Heart left ventricle (tissue), 16 donors: ENCODE measurements around the gene HBB. TPM values are rescaled to one million over a fixed set of nuclear protein-coding genes. Genes with fewer than 3 reads are reported as not detected.

Experiments used
- ATAC-seq, 4 donors: fragments of 200-7000 bp; cut with Tn5 transposase; one replicate each; pipeline ENCODE4 v1.9.1; 2020 to 2022; ENCODE audit warnings: moderate library complexity in 4 of 4, mild to moderate bottlenecking in 3 of 4, moderate number of reproducible peaks in 1 of 4
- DNase-seq, 5 donors: peaks; one replicate each; pipeline ENCODE4 v3.0.0-alpha.2; 2020
- H3K27ac ChIP-seq, 12 donors: fragments of 200-600 bp; sonication (generic) in 4 of 12; one replicate each; pipeline versions ENCODE4 v1.5.0 to v1.8.0; 2016 to 2022; ENCODE audit warnings: mild to moderate bottlenecking in 2 of 12
- H3K27me3 ChIP-seq, 9 donors: fragments of 200-600 bp; sonication (generic) in 2 of 9; one replicate each; pipeline versions ENCODE4 v1.5.1 to v1.8.0; 2016 to 2022; ENCODE audit warnings: mild to moderate bottlenecking in 3 of 9
- H3K36me3 ChIP-seq, 9 donors: fragments of 200-600 bp; sonication (generic) in 2 of 9; one replicate each; pipeline versions ENCODE4 v1.5.0 to v1.8.0; 2018 to 2022; ENCODE audit warnings: mild to moderate bottlenecking in 2 of 9
- H3K4me1 ChIP-seq, 12 donors: fragments of 200-600 bp; sonication (generic) in 4 of 12; one replicate each; pipeline versions ENCODE4 v1.5.0 to v1.8.0; 2016 to 2022; ENCODE audit warnings: mild to moderate bottlenecking in 3 of 12
- H3K4me3 ChIP-seq, 12 donors: fragments of 200-600 bp; sonication (generic) in 4 of 12; one replicate each; pipeline versions ENCODE4 v1.5.0 to v1.8.0; 2017 to 2022; ENCODE audit warnings: mild to moderate bottlenecking in 9 of 12, moderate library complexity in 4 of 12
- H3K9me3 ChIP-seq, 12 donors: fragments of 200-600 bp; sonication (generic) in 4 of 12; one replicate each; pipeline versions ENCODE4 v1.5.0 to v1.8.0; 2016 to 2022; ENCODE audit warnings: mild to moderate bottlenecking in 1 of 12
- POLR2A ChIP-seq, 2 donors: fragments of 450-650 bp; IDR thresholded peaks; one replicate each; pipeline ENCODE4 v1.6.1; 2017; ENCODE audit warnings: antibody characterized with exemption in 2 of 2, mild to moderate bottlenecking in 2 of 2, moderate library complexity in 2 of 2
- WGBS, 4 donors: extraction: QIAGEN DNeasy Blood & Tissue Kit in 2 of 4; methylation state at CpG; one replicate each; pipeline versions ENCODE4 v1.1.5 to v1.1.7; 2013 to 2018; 5-methylcytosine and 5-hydroxymethylcytosine counted together
- intact Hi-C, 10 donors: fragments of 100-400 bp; cut with DNase I; formaldehyde crosslinking; loops; one replicate each; pipeline versions ENCODE4 v1.11.1 to v1.14.2; 2022
- long read RNA-seq, 3 donors: library from polyadenylated mRNA; unstranded; transcript quantifications; one replicate each; pipeline ENCODE4 v2.0.0, GENCODE V29; 2020 to 2021
- polyA plus RNA-seq, 2 donors: library from polyadenylated mRNA; stranded (reverse); fragments of 200-250 nt; gene quantifications; one replicate each; pipeline ENCODE4 v1.2.3, GENCODE V29; 2013
- total RNA-seq, 9 donors: library from RNA; depleted of rRNA in 2 of 9; stranded (reverse); fragments of >200 nt in 2 of 9; fragmentation: NEBNext Ultra II Directional in 3 of 9; extraction: Animal tissue kit (Norgen Biotek cat#: 25700) in 3 of 9; gene quantifications; one replicate each; pipeline versions ENCODE4 v1.1.0 to v1.2.4, GENCODE V29; 2016 to 2023
- TF ChIP-seq, protein P1 (sequence below), 12 donors: fragments of 200-600 bp; sonication (generic) in 4 of 12; IDR thresholded peaks; one replicate each; pipeline versions ENCODE4 v1.5.0 to v1.8.0; 2018 to 2022; ENCODE audit warnings: antibody characterized with exemption in 12 of 12, mild to moderate bottlenecking in 5 of 12
- donor health status: ischemic (EF 13 %, LVEDD 7.1; RV severe dilation, severe dysfunction).
- donor health status: healthy with polysubstance abuse.
- donor health status: DM: no; HTN: yes; CAD: no.
- donor health status: DM: no; HTN: no; CAD: no.
- donor health status: ischemic (EF 25% LVEDD 6.9; RV normal size, moderate dysfunction).
- donor health status: ischemic (EF 25% LVEDD 5.7; RV mildly dilated, moderate dysfunction).
- donor health status: healthy.
- donor health status: DM: yes; HTN: yes; CAD: no.
- donor health status: ischemic (EF 35%, LVEDD 5.7; RV mildly dilated, moderate dysfunction).
- donor health status: nonischemic (EF 11% LVEDD 7.7; RV severe dilation, severe dysfunction).
- donor health status: DM: yes; HTN: yes; CAD: no.
- donor health status: PGD.
- donor health status: ischemic (EF 29% LVEDD 5.4; RV normal size, mild dysfunction).
- donor health status: nonischemic (EF 23%, LVEDD 6.1; RV moderate dilation, normal function).

HBB gene
- total RNA-seq (1,000 to 10,000 TPM in 1 of 9 donors, 100 to 1,000 TPM in 8; 123 to 1,223 (median 316) TPM), polyA plus RNA-seq (10 to 100 TPM in 1 of 2 donors, 1 to 10 TPM in 1; 1.1 to 53.3 TPM)
- long read RNA-seq, donor 1, transcript HBB-201 (3 exons, 628 nt), result major isoform, 18 of 20 reads
- long read RNA-seq, donor 1, partial matches to known transcripts, result 0 of 20 reads
- long read RNA-seq, donor 1, other reads (novel, unspliced or antisense), result 0 of 20 reads
- long read RNA-seq, donor 2, transcript HBB-201 (3 exons, 628 nt), result major isoform, 6 of 6 reads
- long read RNA-seq, donor 2, partial matches to known transcripts, result 0 of 6 reads
- long read RNA-seq, donor 2, other reads (novel, unspliced or antisense), result 0 of 6 reads
- long read RNA-seq, donor 3, partial matches to known transcripts, result 0 of 4 reads
- long read RNA-seq, donor 3, other reads (novel, unspliced or antisense), result 0 of 4 reads

DNA sequence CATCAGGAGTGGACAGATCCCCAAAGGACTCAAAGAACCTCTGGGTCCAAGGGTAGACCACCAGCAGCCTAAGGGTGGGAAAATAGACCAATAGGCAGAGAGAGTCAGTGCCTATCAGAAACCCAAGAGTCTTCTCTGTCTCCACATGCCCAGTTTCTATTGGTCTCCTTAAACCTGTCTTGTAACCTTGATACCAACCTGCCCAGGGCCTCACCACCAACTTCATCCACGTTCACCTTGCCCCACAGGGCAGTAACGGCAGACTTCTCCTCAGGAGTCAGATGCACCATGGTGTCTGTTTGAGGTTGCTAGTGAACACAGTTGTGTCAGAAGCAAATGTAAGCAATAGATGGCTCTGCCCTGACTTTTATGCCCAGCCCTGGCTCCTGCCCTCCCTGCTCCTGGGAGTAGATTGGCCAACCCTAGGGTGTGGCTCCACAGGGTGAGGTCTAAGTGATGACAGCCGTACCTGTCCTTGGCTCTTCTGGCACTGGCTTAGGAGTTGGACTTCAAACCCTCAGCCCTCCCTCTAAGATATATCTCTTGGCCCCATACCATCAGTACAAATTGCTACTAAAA is at the start of gene HBB:
TSS of gene HBB (minus strand) at position 340 of the 579 bp plus-strand sequence. CDS start at position 290, 50 bp downstream.
- peaks cover 0 to 4% (median 0%) of the 10 kb centered on the region in 9 donors for H3K27me3 ChIP-seq

DNA sequence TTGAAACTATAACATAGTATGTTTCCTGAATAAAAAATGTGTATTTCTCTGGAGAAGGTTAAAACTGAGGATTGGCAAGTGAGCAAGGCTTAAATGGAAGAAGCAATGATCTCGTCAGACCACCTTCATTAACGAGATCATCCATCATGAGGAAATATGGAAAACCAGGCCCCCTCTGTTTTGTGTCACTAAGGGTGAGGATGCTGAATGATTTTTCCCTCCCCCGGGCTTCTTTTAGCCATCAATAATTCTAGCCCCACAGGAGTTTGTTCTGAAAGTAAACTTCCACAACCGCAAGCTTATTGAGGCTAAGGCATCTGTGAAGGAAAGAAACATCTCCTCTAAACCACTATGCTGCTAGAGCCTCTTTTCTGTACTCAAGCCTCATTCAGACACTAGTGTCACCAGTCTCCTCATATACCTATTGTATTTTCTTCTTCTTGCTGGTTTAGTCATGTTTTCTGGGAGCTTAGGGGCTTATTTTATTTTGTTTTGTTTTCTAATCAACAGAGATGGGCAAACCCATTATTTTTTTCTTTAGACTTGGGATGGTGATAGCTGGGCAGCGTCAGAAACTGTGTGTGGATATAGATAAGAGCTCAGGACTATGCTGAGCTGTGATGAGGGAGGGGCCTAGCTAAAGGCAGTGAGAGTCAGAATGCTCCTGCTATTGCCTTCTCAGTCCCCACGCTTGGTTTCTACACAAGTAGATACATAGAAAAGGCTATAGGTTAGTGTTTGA is 48.7 kb upstream of the HBB start:
- H3K4me1 ChIP-seq, result peaks cover 0 to under 1% (median 0%) of the 10 kb centered on the region in 12 donors
- no peak overlapping the region for H3K4me3 ChIP-seq
- 49 to 55% (median 53%) methylated on average over 6 of the region's 6 CpGs for WGBS, 4 donors
- H3K27ac ChIP-seq, result no peak overlapping the region
- intact Hi-C loops, result no loop called here
- ATAC-seq (no peak), DNase-seq (no peak)
- TF ChIP-seq POLR2A (IDR thresholded peaks at IDR 0.05), result no peak
- TF ChIP-seq, protein P1, sequence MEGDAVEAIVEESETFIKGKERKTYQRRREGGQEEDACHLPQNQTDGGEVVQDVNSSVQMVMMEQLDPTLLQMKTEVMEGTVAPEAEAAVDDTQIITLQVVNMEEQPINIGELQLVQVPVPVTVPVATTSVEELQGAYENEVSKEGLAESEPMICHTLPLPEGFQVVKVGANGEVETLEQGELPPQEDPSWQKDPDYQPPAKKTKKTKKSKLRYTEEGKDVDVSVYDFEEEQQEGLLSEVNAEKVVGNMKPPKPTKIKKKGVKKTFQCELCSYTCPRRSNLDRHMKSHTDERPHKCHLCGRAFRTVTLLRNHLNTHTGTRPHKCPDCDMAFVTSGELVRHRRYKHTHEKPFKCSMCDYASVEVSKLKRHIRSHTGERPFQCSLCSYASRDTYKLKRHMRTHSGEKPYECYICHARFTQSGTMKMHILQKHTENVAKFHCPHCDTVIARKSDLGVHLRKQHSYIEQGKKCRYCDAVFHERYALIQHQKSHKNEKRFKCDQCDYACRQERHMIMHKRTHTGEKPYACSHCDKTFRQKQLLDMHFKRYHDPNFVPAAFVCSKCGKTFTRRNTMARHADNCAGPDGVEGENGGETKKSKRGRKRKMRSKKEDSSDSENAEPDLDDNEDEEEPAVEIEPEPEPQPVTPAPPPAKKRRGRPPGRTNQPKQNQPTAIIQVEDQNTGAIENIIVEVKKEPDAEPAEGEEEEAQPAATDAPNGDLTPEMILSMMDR (IDR thresholded peaks at IDR 0.05), result no peak
- no peaks in the 10 kb centered on the region for H3K9me3 ChIP-seq
- no peaks in the 10 kb centered on the region for H3K27me3 ChIP-seq
- no peaks in the 10 kb centered on the region for H3K36me3 ChIP-seq

More for the DNA sequence above, at the start of gene HBB:
- TF ChIP-seq, protein P1 (IDR thresholded peaks at IDR 0.05), result no peak
- no peak for TF ChIP-seq POLR2A (IDR thresholded peaks at IDR 0.05)
- intact Hi-C loops, result no loop called here
- H3K4me1 ChIP-seq, result no peaks in the 10 kb centered on the region
- no peak within 1 kb of the TSS for H3K4me3 ChIP-seq
- H3K36me3 ChIP-seq, result no peaks in the 10 kb centered on the region
- H3K9me3 ChIP-seq, result no peaks in the 10 kb centered on the region
- no peak for DNase-seq
- no peak within 1 kb of the TSS for H3K27ac ChIP-seq
- ATAC-seq, result no peak
- whole genome bisulfite sequencing, 4 donors, result 74 to 84% (median 78%) methylated on average over 3 of the region's 3 CpGs

DNA sequence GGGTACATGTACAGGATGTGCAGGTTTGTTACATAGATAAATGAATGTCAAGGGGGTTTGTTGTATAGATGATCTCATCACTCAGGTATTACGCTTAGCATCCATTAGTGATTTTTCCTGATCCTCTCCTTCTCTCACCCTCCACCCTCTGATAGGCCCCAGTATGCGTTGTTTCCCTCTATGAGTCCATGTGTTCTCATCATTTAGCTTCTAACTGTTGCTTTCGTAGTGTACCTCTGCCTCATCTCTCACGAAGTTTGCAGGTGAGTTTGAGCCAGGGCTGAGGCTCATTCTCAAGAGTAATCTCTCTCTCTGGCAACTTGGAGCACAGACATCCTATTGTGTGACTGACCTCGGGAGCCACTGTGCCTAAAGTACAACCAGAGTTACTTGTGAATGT is 47.5 kb upstream of the HBB start:
- intact Hi-C loops, result no loop called here
- TF ChIP-seq POLR2A (IDR thresholded peaks at IDR 0.05), result no peak
- TF ChIP-seq, protein P1 (IDR thresholded peaks at IDR 0.05), result no peak
- 56 to 69% (median 64%) methylated on average over 5 of the region's 5 CpGs for WGBS, 4 donors

More for the DNA sequence above, 47.5 kb upstream of the HBB start:
- H3K36me3 ChIP-seq, result no peaks in the 10 kb centered on the region
- no peak overlapping the region for H3K4me3 ChIP-seq
- H3K27ac ChIP-seq, result no peak overlapping the region
- H3K27me3 ChIP-seq, result no peaks in the 10 kb centered on the region
- no peak for ATAC-seq
- H3K9me3 ChIP-seq, result no peaks in the 10 kb centered on the region
- H3K4me1 ChIP-seq, result no peaks in the 10 kb centered on the region
- no peak for DNase-seq
